Transverse colon (tissue), 4 donors: ENCODE measurements around the gene TUBB1.
"Not testable (repeated sequence)": the region's sequence is repeated elsewhere in the genome, so short reads cannot be mapped to it uniquely, and the experiment has no call there.

Experiments
- EP300 ChIP-seq: sonication (generic); formaldehyde crosslinking; IDR thresholded peaks from one replicate; pipeline ENCODE4 v1.6.1; 2017; ENCODE audit warnings: antibody characterized with exemption, low read depth
- POLR2A ChIP-seq: fragments of 450-650 bp; IDR thresholded peaks from one replicate; pipeline ENCODE4 v1.6.1; 2016; ENCODE audit warnings: antibody characterized with exemption, mild to moderate bottlenecking, moderate library complexity
- POLR2AphosphoS5 ChIP-seq, 3 donors: sonication (generic); formaldehyde crosslinking; IDR thresholded peaks; one replicate each; pipeline ENCODE4 v1.6.1; 2016; ENCODE audit warnings: antibody characterized with exemption in 3 of 3
- TF ChIP-seq, protein P1 (sequence below), 5 experiments: fragments of 200-600 bp in 3 of 5; fragments of 450-650 bp in 2 of 5; sonication (generic) in 3 of 5; IDR thresholded peaks; 1 replicate in 2 of 5; 2 replicates in 3 of 5; pipeline ENCODE4 v1.5.1; 2016 to 2017; ENCODE audit warnings: antibody characterized with exemption in 5 of 5, inconsistent platforms in 3 of 5, mild to moderate bottlenecking in 2 of 5, moderate library complexity in 1 of 5

DNA sequence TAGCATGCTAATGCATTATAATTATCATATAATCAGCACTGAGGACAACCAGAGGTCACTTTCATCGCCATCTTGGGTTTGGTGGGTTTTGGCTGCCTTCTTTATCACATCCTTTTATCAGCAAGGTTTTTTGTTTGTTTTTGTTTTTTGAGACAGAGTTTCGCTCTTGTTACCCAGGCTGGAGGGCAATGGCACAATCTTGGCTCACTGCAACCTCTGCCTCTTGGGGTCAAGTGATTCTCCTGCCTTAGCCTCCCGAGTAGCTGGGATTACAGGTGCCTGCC lies 7.4 kb upstream of the TUBB1 start:
- TF ChIP-seq POLR2A; POLR2AphosphoS5 (IDR thresholded peaks at IDR 0.05); EP300: not testable (repeated sequence)
- TF ChIP-seq, protein P1, sequence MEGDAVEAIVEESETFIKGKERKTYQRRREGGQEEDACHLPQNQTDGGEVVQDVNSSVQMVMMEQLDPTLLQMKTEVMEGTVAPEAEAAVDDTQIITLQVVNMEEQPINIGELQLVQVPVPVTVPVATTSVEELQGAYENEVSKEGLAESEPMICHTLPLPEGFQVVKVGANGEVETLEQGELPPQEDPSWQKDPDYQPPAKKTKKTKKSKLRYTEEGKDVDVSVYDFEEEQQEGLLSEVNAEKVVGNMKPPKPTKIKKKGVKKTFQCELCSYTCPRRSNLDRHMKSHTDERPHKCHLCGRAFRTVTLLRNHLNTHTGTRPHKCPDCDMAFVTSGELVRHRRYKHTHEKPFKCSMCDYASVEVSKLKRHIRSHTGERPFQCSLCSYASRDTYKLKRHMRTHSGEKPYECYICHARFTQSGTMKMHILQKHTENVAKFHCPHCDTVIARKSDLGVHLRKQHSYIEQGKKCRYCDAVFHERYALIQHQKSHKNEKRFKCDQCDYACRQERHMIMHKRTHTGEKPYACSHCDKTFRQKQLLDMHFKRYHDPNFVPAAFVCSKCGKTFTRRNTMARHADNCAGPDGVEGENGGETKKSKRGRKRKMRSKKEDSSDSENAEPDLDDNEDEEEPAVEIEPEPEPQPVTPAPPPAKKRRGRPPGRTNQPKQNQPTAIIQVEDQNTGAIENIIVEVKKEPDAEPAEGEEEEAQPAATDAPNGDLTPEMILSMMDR (IDR thresholded peaks at IDR 0.05) = not testable (repeated sequence)
